Astrocyte (in vitro differentiated cells and primary cell): ENCODE measurements around the gene MAN1B1. TPM values are rescaled to one million over a fixed set of nuclear protein-coding genes. Genes with fewer than 3 reads are reported as not detected.

Experiments
- DNase-seq: peaks from one replicate; pipeline ENCODE4 v3.0.0-alpha.2; 2010; ENCODE audit warnings: low read depth
- FAIRE-seq: peaks from 2 replicates; lab custom pipeline; 2011; peaks lifted over from hg19 to GRCh38; lab: Jason Lieb, UNC
- H2AFZ ChIP-seq: 2 replicates; pipeline ENCODE4 v1.6.0; 2012; ENCODE audit warnings: low read depth, low read length, inconsistent platforms
- H3K27ac ChIP-seq: 2 replicates; pipeline ENCODE4 v1.5.1; 2011; ENCODE audit warnings: low read depth, low read length, inconsistent platforms
- H3K27me3 ChIP-seq: 2 replicates; pipeline ENCODE4 v1.6.0; 2011; ENCODE audit warnings: low read length, inconsistent platforms; ENCODE audit not compliant: insufficient read depth
- H3K36me3 ChIP-seq: 2 replicates; pipeline ENCODE4 v1.5.1; 2011; ENCODE audit warnings: low read length, inconsistent platforms; ENCODE audit not compliant: insufficient read depth
- H3K4me1 ChIP-seq: 2 replicates; pipeline ENCODE4 v1.5.1; 2011; ENCODE audit warnings: low read length, inconsistent platforms; ENCODE audit not compliant: insufficient read depth
- H3K4me2 ChIP-seq: 2 replicates; pipeline ENCODE4 v1.6.0; 2012; ENCODE audit warnings: low read length, inconsistent platforms
- H3K4me3 ChIP-seq: 2 replicates; pipeline ENCODE4 v1.5.1; 2011; ENCODE audit warnings: low read depth, mild to moderate bottlenecking, low read length, inconsistent platforms; ENCODE audit not compliant: insufficient read depth
- H3K79me2 ChIP-seq: 2 replicates; pipeline ENCODE4 v1.6.0; 2012; ENCODE audit warnings: mild to moderate bottlenecking, low read length, inconsistent platforms; ENCODE audit not compliant: insufficient read depth
- H3K9ac ChIP-seq: 2 replicates; pipeline ENCODE4 v1.6.0; 2012; ENCODE audit warnings: mild to moderate bottlenecking, low read length, inconsistent platforms
- H3K9me3 ChIP-seq: 2 replicates; pipeline ENCODE4 v1.5.1; 2012; ENCODE audit warnings: low read depth, mild to moderate bottlenecking, low read length, inconsistent platforms; ENCODE audit not compliant: insufficient read depth
- H4K20me1 ChIP-seq: 2 replicates; pipeline ENCODE4 v1.6.0; 2012; ENCODE audit warnings: low read length, inconsistent platforms; ENCODE audit not compliant: insufficient read depth
- H3K27ac Mint-ChIP-seq: one replicate; pipeline ENCODE4 v1.8.0; 2021; ENCODE audit warnings: mild to moderate bottlenecking, mixed read lengths; ENCODE audit not compliant: unreplicated experiment
- H3K27me3 Mint-ChIP-seq: one replicate; pipeline ENCODE4 v1.8.0; 2021; ENCODE audit warnings: low read depth, mixed read lengths; ENCODE audit not compliant: unreplicated experiment
- H3K36me3 Mint-ChIP-seq: one replicate; pipeline ENCODE4 v1.8.0; 2021; ENCODE audit warnings: low read depth, mixed read lengths; ENCODE audit not compliant: unreplicated experiment
- H3K4me1 Mint-ChIP-seq: one replicate; pipeline ENCODE4 v1.8.0; 2021; ENCODE audit warnings: low read depth, mixed read lengths; ENCODE audit not compliant: unreplicated experiment
- H3K4me3 Mint-ChIP-seq: one replicate; pipeline ENCODE4 v1.8.0; 2021; ENCODE audit warnings: mild to moderate bottlenecking, moderate library complexity, mixed read lengths; ENCODE audit not compliant: unreplicated experiment
- H3K9me3 Mint-ChIP-seq: one replicate; pipeline ENCODE4 v1.8.0; 2021; ENCODE audit warnings: mild to moderate bottlenecking, mixed read lengths; ENCODE audit not compliant: unreplicated experiment
- CTCF ChIP-seq: IDR thresholded peaks from 2 replicates; pipeline ENCODE4 v1.5.1; 2011; ENCODE audit warnings: low read depth, mild to moderate bottlenecking, inconsistent platforms, low read length, moderate library complexity; ENCODE audit not compliant: insufficient read depth
- EZH2 ChIP-seq: IDR thresholded peaks from 2 replicates; pipeline ENCODE4 v1.6.1; 2012; ENCODE audit warnings: mild to moderate bottlenecking, low read length, inconsistent platforms; ENCODE audit not compliant: insufficient read depth
- total RNA-seq: library from RNA; stranded (reverse); gene quantifications from 2 replicates; pipeline ENCODE4 v1.2.1, GENCODE V29; 2021

Gene MAN1B1
- total RNA-seq, 1 donor from 2014 or later = 69.2 TPM

- Histone ChIP-seq H3K4me2 (peak overlapping the region; percentile 89), H2AFZ (peak overlapping the region; percentile 63), H3K36me3 (peaks cover 3% of the 10 kb centered on the region), H3K9me3 (no peaks in the 10 kb centered on the region), H3K27me3 (no peaks in the 10 kb centered on the region), H3K79me2 (peaks cover 8% of the 10 kb centered on the region), H3K4me1 (peaks cover 20% of the 10 kb centered on the region), H4K20me1 (peaks cover 20% of the 10 kb centered on the region), H3K4me3 (peak overlapping the region; percentile 64), H3K27ac (no peak overlapping the region), H3K9ac (peak overlapping the region; percentile 64)
- Mint-ChIP-seq H3K9me3 (no peaks in the 10 kb centered on the region), H3K27me3 (peaks cover 33% of the 10 kb centered on the region), H3K27ac (no peak overlapping the region), H3K4me3 (peak overlapping the region; percentile 73), H3K4me1 (peaks cover 3% of the 10 kb centered on the region), H3K36me3 (peaks cover 6% of the 10 kb centered on the region)
- no peak for FAIRE-seq
- TF ChIP-seq EZH2 = no peak
- TF ChIP-seq CTCF = no peak
- DNase-seq = no peak
Observed at GRCh38 chr9:137077758-137078693, 8.8 kb upstream of the MAN1B1 start.

DNA sequence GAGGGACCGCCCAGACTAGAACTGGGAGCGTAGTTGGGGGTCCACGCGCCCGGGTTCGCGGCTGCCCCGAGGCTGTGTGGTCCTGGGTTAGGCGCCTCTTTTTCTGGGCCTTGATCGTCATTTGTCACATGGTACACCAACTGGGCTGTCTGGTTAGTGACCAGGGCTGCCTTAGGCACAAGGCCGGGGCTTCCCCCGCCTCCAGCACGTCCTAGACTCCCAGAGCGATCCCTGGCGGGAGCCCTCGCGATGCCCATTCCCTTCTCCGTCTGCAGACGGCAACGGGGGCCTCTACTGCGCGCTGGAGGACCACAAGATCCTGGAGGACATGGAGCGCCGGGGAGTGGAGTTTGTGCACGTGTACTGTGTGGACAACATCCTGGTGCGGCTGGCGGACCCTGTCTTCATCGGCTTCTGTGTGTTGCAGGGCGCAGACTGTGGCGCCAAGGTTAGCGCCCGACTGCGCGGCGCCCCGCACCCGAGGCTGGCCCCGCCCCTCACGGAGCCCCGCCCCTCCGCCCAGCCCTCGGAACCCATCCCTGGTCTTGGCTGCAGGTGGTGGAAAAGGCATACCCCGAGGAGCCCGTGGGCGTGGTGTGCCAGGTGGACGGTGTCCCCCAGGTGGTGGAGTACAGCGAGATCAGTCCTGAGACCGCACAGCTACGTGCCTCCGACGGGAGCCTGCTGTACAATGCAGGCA is 7.9 kb upstream of the MAN1B1 start:
- no peak for FAIRE-seq
- H3K9me3 Mint-ChIP-seq = no peaks in the 10 kb centered on the region
- peak overlapping the region; percentile 89 for H3K4me2 ChIP-seq

More for the DNA sequence above, 7.9 kb upstream of the MAN1B1 start:
- Mint-ChIP-seq H3K36me3 (peaks cover 6% of the 10 kb centered on the region), H3K4me1 (peaks cover 11% of the 10 kb centered on the region), H3K4me3 (peak overlapping the region; percentile 62), H3K27me3 (peaks cover 30% of the 10 kb centered on the region), H3K27ac (no peak overlapping the region)
- no peak overlapping the region for H2AFZ ChIP-seq
- peaks cover 8% of the 10 kb centered on the region for H3K79me2 ChIP-seq
- H3K27me3 ChIP-seq = no peaks in the 10 kb centered on the region
- TF ChIP-seq EZH2 (no peak), CTCF (no peak)
- H3K4me3 ChIP-seq = peak overlapping the region; percentile 64
- H3K27ac ChIP-seq = no peak overlapping the region
- no peaks in the 10 kb centered on the region for H3K9me3 ChIP-seq
- H4K20me1 ChIP-seq = peaks cover 22% of the 10 kb centered on the region
- no peak for DNase-seq
- H3K4me1 ChIP-seq = peaks cover 27% of the 10 kb centered on the region
- peak overlapping the region; percentile 64 for H3K9ac ChIP-seq
- H3K36me3 ChIP-seq = peaks cover 3% of the 10 kb centered on the region
